Fibroblast of lung (primary cell): ENCODE data around the gene ATXN7L1.

Experiments
- CTCF ChIP-seq, 2 donors: IDR thresholded peaks in 1 of 2; conservative IDR thresholded peaks in 1 of 2; 1 replicate in 1 of 2; 2 replicates in 1 of 2; pipeline ENCODE4 v1.5.1; 2011 to 2012; ENCODE audit warnings: low read length in 2 of 2, control low read depth in 1 of 2, inconsistent platforms in 1 of 2, low read depth in 1 of 2, mild to moderate bottlenecking in 1 of 2
- EZH2 ChIP-seq: IDR thresholded peaks from 2 replicates; pipeline ENCODE4 v1.5.1; 2012; ENCODE audit warnings: low read length, control low read depth, mild to moderate bottlenecking; ENCODE audit errors: missing control alignments

- TF ChIP-seq CTCF (conservative IDR thresholded peaks at IDR 0.05 in 1 of 2, IDR thresholded peaks at IDR 0.05 in 1 of 2; ENCODE audit: low read depth in 1 of 2, low read length in 2 of 2), result no peak
- no peak for TF ChIP-seq EZH2
Observed at GRCh38 chr7:105911961-105912575, 35.7 kb upstream of the ATXN7L1 start.
